ENCODE results near the gene ARF3. TPM values are rescaled to one million over a fixed set of nuclear protein-coding genes. Genes with fewer than 3 reads are reported as not detected.

The ARF3 gene
- total and polyA plus RNA-seq, 4 donors: 14.1 to 29.5 (median 19.4) TPM

DNA sequence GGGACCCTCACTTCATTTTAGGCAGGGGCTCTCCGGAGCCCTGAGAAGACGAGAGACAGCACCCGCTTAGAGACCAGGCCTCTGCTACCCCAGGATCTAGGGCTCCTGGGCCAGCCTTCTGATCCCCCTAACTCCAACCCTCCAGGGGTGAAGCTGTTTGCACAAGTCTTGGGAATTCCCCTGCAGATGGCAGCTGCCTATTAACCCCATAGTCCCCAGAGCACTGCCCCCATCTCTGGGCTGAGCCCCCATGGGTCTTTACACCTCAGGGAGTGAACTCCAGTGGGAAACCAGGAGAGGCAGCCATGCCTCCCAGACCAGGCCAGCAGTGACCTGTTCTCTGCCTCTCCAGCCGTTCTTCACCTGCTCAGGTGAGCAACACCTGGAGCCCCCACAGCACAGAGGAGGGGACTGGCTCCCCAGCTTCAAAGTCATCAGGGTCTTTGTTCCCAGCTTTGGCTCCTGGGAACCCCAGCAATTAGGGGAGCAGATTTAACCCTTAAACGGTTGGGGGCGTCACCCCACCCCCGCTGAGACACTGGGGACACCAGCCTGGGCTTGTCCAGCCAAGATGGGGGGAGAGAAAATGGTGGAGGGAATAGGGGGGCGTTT, 12.0 kb upstream of the ARF3 start:
- Histone ChIP-seq H3K9ac (ENCODE audit: low read depth in 1 of 2, low read length in 2 of 2) (no peak overlapping the region), H3K4me1 (ENCODE audit: control insufficient read depth in 4 of 4, insufficient read depth in 4 of 4, low read length in 3 of 4) (peaks cover 0 to 16% (median 6%) of the 10 kb centered on the region in 4 donors), H3K36me3 (ENCODE audit: control insufficient read depth in 4 of 4, insufficient read depth in 3 of 4, low read depth in 1 of 4, low read length in 3 of 4) (no peaks in the 10 kb centered on the region), H3K27me3 (ENCODE audit: control insufficient read depth in 4 of 4, insufficient read depth in 4 of 4, low read length in 3 of 4) (peaks cover 0 to 15% (median 9%) of the 10 kb centered on the region in 4 donors), H3K4me3 (ENCODE audit: low read depth in 1 of 3, low read length in 3 of 3) (no peak overlapping the region), H3K9me3 (ENCODE audit: control insufficient read depth in 4 of 4, low read length in 3 of 4) (no peaks in the 10 kb centered on the region), H3K27ac (ENCODE audit: low read depth in 1 of 2, low read length in 2 of 2) (no peak overlapping the region)
- no peak for DNase-seq (ENCODE audit: low spot score)
- TF ChIP-seq EGR1 (IDR thresholded peaks at IDR 0.05; ENCODE audit: low read depth in 2 of 2) (no peak), SP1 (IDR thresholded peaks at IDR 0.05) (no peak), GABPA (IDR thresholded peaks at IDR 0.05 in 1 of 2, conservative IDR thresholded peaks at IDR 0.05 in 1 of 2) (no peak), JUND (IDR thresholded peaks at IDR 0.05) (no peak), HNF4G (IDR thresholded peaks at IDR 0.05) (no peak)
- WGBS: 56% methylated on average over 8 of the region's 8 CpGs

DNA sequence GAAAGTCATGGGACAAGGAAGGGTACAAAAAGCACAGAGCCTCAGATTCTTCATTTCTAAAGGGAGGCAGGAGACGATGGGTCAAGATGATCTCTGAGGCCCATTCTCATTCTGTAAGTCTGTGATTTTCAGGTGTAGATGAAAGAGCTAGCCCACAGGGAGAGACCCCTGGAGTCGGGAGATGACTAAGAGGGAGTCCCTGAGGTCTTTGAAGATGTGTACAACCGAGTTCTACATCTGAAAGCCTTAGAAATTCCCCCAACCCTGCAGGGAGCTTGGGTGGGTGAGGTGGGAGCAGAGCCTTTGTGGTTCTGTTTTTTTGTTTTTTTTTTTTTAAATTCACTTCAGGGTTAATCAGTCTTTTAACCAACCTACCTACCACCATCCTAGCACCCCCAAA, 11.2 kb upstream of the ARF3 start:
- WGBS: 74% methylated on average over 3 of the region's 3 CpGs
- DNase-seq (ENCODE audit: low spot score): no peak
- Histone ChIP-seq H3K27ac (ENCODE audit: low read depth in 1 of 2, low read length in 2 of 2) (no peak overlapping the region), H3K27me3 (ENCODE audit: control insufficient read depth in 4 of 4, insufficient read depth in 4 of 4, low read length in 3 of 4) (peaks cover 0 to 15% (median 9%) of the 10 kb centered on the region in 4 donors), H3K9ac (ENCODE audit: low read depth in 1 of 2, low read length in 2 of 2) (no peak overlapping the region), H3K9me3 (ENCODE audit: control insufficient read depth in 4 of 4, low read length in 3 of 4) (no peaks in the 10 kb centered on the region), H3K4me3 (ENCODE audit: low read depth in 1 of 3, low read length in 3 of 3) (no peak overlapping the region), H3K36me3 (ENCODE audit: control insufficient read depth in 4 of 4, insufficient read depth in 3 of 4, low read depth in 1 of 4, low read length in 3 of 4) (no peaks in the 10 kb centered on the region), H3K4me1 (ENCODE audit: control insufficient read depth in 4 of 4, insufficient read depth in 4 of 4, low read length in 3 of 4) (peaks cover 0 to 16% (median 6%) of the 10 kb centered on the region in 4 donors)
- TF ChIP-seq FOXA2 (IDR thresholded peaks at IDR 0.05): no peak
- no peak for TF ChIP-seq SP1 (IDR thresholded peaks at IDR 0.05)
- no peak for TF ChIP-seq YY1 (IDR thresholded peaks at IDR 0.05)

DNA sequence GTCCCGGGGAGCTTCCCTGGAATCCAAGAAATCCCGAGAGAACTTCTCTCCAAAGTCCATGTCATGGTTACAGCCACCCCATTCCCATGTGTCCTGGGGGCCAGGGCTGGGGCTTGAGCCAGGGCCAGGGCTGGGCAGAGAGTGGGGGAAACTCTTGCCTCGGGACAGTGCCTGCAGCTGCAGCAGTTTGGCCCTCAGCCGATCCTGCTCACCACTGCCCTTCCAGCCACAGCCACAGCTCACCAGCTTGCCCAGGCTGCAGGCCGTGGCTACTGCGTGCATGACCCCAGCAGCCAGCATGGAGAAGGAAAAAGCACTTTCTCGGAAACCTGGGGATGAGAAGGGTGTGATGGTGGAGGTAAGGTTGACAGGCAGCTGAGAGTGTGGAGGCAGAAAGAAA, 10.7 kb upstream of the ARF3 start:
- H3K9ac ChIP-seq (ENCODE audit: low read depth in 1 of 2, low read length in 2 of 2): no peak overlapping the region

More for the DNA sequence above, 10.7 kb upstream of the ARF3 start:
- Histone ChIP-seq H3K36me3 (ENCODE audit: control insufficient read depth in 4 of 4, insufficient read depth in 3 of 4, low read depth in 1 of 4, low read length in 3 of 4) (no peaks in the 10 kb centered on the region), H3K4me1 (ENCODE audit: control insufficient read depth in 4 of 4, insufficient read depth in 4 of 4, low read length in 3 of 4) (peaks cover 0 to 16% (median 6%) of the 10 kb centered on the region in 4 donors), H3K9me3 (ENCODE audit: control insufficient read depth in 4 of 4, low read length in 3 of 4) (no peaks in the 10 kb centered on the region), H3K27ac (ENCODE audit: low read depth in 1 of 2, low read length in 2 of 2) (no peak overlapping the region), H3K4me3 (ENCODE audit: low read depth in 1 of 3, low read length in 3 of 3) (no peak overlapping the region), H3K27me3 (ENCODE audit: control insufficient read depth in 4 of 4, insufficient read depth in 4 of 4, low read length in 3 of 4) (peaks cover 0 to 14% (median 7%) of the 10 kb centered on the region in 4 donors)
- no peak for DNase-seq (ENCODE audit: low spot score)
- 74% methylated on average over 7 of the region's 7 CpGs for WGBS
- TF ChIP-seq RAD21 (IDR thresholded peaks at IDR 0.05): no peak
- TF ChIP-seq, protein P1, sequence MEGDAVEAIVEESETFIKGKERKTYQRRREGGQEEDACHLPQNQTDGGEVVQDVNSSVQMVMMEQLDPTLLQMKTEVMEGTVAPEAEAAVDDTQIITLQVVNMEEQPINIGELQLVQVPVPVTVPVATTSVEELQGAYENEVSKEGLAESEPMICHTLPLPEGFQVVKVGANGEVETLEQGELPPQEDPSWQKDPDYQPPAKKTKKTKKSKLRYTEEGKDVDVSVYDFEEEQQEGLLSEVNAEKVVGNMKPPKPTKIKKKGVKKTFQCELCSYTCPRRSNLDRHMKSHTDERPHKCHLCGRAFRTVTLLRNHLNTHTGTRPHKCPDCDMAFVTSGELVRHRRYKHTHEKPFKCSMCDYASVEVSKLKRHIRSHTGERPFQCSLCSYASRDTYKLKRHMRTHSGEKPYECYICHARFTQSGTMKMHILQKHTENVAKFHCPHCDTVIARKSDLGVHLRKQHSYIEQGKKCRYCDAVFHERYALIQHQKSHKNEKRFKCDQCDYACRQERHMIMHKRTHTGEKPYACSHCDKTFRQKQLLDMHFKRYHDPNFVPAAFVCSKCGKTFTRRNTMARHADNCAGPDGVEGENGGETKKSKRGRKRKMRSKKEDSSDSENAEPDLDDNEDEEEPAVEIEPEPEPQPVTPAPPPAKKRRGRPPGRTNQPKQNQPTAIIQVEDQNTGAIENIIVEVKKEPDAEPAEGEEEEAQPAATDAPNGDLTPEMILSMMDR (IDR thresholded peaks at IDR 0.05; ENCODE audit: low read depth, low read length, missing input control): no peak
- TF ChIP-seq NR2F2 (IDR thresholded peaks at IDR 0.05): no peak
- TF ChIP-seq HNF4G (IDR thresholded peaks at IDR 0.05): no peak
- no peak for TF ChIP-seq FOXA1 (IDR thresholded peaks at IDR 0.05)
- no peak for TF ChIP-seq GABPA (IDR thresholded peaks at IDR 0.05 in 1 of 2, conservative IDR thresholded peaks at IDR 0.05 in 1 of 2)
- TF ChIP-seq YY1 (IDR thresholded peaks at IDR 0.05): no peak
